Neuronal stem cell (in vitro differentiated cells): ENCODE data around the gene SNX5.

Experiments used
- DNase-seq: peaks from one replicate; pipeline ENCODE4 v3.0.0-alpha.2; 2013; ENCODE audit warnings: low spot score
- H2AFZ ChIP-seq: one replicate; pipeline ENCODE4 v1.6.1; 2013; ENCODE audit warnings: mild to moderate bottlenecking, low read length, inconsistent platforms
- H2AK5ac ChIP-seq: 2 replicates; pipeline ENCODE4 v1.6.1; 2013; ENCODE audit warnings: low read depth, mild to moderate bottlenecking, inconsistent platforms, low read length, moderate library complexity, mixed read lengths
- H2BK120ac ChIP-seq: 2 replicates; pipeline ENCODE4 v1.6.1; 2013; ENCODE audit warnings: low read depth, mild to moderate bottlenecking, inconsistent platforms, low read length, moderate library complexity, mixed read lengths
- H2BK12ac ChIP-seq: one replicate; pipeline ENCODE4 v1.6.1; 2013; ENCODE audit warnings: low read length, inconsistent platforms
- H2BK15ac ChIP-seq: 2 replicates; pipeline ENCODE4 v1.6.1; 2013; ENCODE audit warnings: mild to moderate bottlenecking, low read length, inconsistent platforms, mixed read lengths
- H2BK5ac ChIP-seq: one replicate; pipeline ENCODE4 v1.6.1; 2013; ENCODE audit warnings: inconsistent platforms, mild to moderate bottlenecking, low read length, moderate library complexity
- H3K14ac ChIP-seq: one replicate; pipeline ENCODE4 v1.6.1; 2013; ENCODE audit warnings: low read length, inconsistent platforms
- H3K18ac ChIP-seq: 2 replicates; pipeline ENCODE4 v1.6.1; 2013; ENCODE audit warnings: low read length, inconsistent platforms
- H3K23ac ChIP-seq: 2 replicates; pipeline ENCODE4 v1.6.1; 2013; ENCODE audit warnings: low read depth, mild to moderate bottlenecking, mixed read lengths, low read length, inconsistent platforms; ENCODE audit not compliant: poor library complexity
- H3K27ac ChIP-seq: replicated peaks from 3 replicates; pipeline ENCODE4 v1.5.1; 2013; ENCODE audit warnings: low read length, inconsistent platforms
- H3K27me3 ChIP-seq, 3 experiments: 2 replicates each; pipeline ENCODE4 v1.6.1; 2013; ENCODE audit warnings: low read length in 3 of 3, mild to moderate bottlenecking in 2 of 3, inconsistent platforms in 1 of 3, low read depth in 1 of 3, mixed read lengths in 1 of 3, moderate library complexity in 1 of 3; ENCODE audit not compliant: control insufficient read depth in 3 of 3, insufficient read depth in 3 of 3
- H3K36me3 ChIP-seq, 2 donors: replicated peaks in 1 of 2; 2 replicates each; pipeline ENCODE4 v1.6.1; 2013; ENCODE audit warnings: low read length in 2 of 2; ENCODE audit not compliant: control insufficient read depth in 2 of 2, insufficient read depth in 2 of 2
- H3K4ac ChIP-seq: 2 replicates; pipeline ENCODE4 v1.6.1; 2013; ENCODE audit warnings: inconsistent platforms, mild to moderate bottlenecking, low read length, moderate library complexity
- H3K4me1 ChIP-seq, 2 donors: 1 replicate in 1 of 2; 2 replicates in 1 of 2; pipeline ENCODE4 v1.6.1; 2013; ENCODE audit warnings: low read length in 2 of 2, low read depth in 1 of 2; ENCODE audit not compliant: control insufficient read depth in 2 of 2, insufficient read depth in 1 of 2
- H3K4me2 ChIP-seq: one replicate; pipeline ENCODE4 v1.6.1; 2013; ENCODE audit warnings: mild to moderate bottlenecking, low read length, inconsistent platforms; ENCODE audit not compliant: insufficient read depth, poor library complexity, severe bottlenecking
- H3K4me3 ChIP-seq, 2 donors: 2 replicates each; pipeline ENCODE4 v1.5.1; 2013; ENCODE audit warnings: low read length in 2 of 2, mild to moderate bottlenecking in 2 of 2, inconsistent platforms in 1 of 2, moderate library complexity in 1 of 2
- H3K79me1 ChIP-seq: one replicate; pipeline ENCODE4 v1.6.1; 2013; ENCODE audit warnings: low read depth, mild to moderate bottlenecking, inconsistent platforms, low read length, moderate library complexity
- H3K9ac ChIP-seq: one replicate; pipeline ENCODE4 v1.6.1; 2013; ENCODE audit warnings: mild to moderate bottlenecking, low read depth, low read length, inconsistent platforms; ENCODE audit not compliant: poor library complexity
- H3K9me3 ChIP-seq, 2 donors: replicated peaks in 1 of 2; 2 replicates each; pipeline versions ENCODE3 to v1.6.1; 2013; ENCODE audit warnings: low read length in 2 of 2, mild to moderate bottlenecking in 2 of 2, inconsistent platforms in 1 of 2, low read depth in 1 of 2, mixed read lengths in 1 of 2, moderate library complexity in 1 of 2; ENCODE audit not compliant: control insufficient read depth in 2 of 2, insufficient read depth in 1 of 2
- H4K8ac ChIP-seq: one replicate; pipeline ENCODE4 v1.6.1; 2013; ENCODE audit warnings: low read depth, mild to moderate bottlenecking, inconsistent platforms, low read length, moderate library complexity
- H4K91ac ChIP-seq: one replicate; pipeline ENCODE4 v1.6.1; 2013; ENCODE audit warnings: low read length, low read depth, mild to moderate bottlenecking, inconsistent platforms; ENCODE audit not compliant: poor library complexity
- WGBS, 2 donors: extraction: QIAGEN DNeasy Blood & Tissue Kit; methylation state at CpG; one replicate each; pipeline ENCODE4 v1.1.7; 2013; ENCODE audit warnings: missing lambda C conversion rate in 2 of 2, mixed read lengths in 1 of 2; ENCODE audit not compliant: insufficient read length in 2 of 2, insufficient replicate concordance in 1 of 2; ENCODE audit errors: extremely low coverage in 2 of 2; 5-methylcytosine and 5-hydroxymethylcytosine counted together

Gene SNX5

DNA sequence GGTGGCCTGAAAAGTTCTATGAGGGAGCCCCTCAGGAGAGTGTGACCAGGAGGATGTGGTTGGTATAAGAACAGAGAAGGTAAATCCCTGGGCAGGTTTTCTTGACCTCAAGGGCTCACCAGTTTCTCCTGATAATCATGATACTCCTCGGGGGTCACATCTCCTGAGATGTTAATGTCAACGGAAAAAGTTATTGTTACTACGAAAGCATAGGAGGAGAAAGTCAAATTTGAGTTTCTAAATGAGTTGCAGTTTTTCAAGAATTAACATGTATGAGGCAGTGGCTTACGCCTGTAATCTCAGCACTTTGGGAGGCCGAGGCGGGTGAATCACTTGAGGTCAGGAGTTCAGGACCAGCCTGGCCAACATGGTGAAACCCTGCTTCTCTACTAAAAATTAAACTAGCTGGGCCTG lies 23.6 kb upstream of the SNX5 start:
- no peak overlapping the region for H4K91ac ChIP-seq
- H3K4me2 ChIP-seq, result no peak overlapping the region
- no peak overlapping the region for H4K8ac ChIP-seq
- no peaks in the 10 kb centered on the region for H3K79me1 ChIP-seq
- H3K23ac ChIP-seq, result no peak overlapping the region
- no peak overlapping the region for H3K4me3 ChIP-seq
- H3K4ac ChIP-seq, result no peak overlapping the region
- H2AFZ ChIP-seq, result no peak overlapping the region
- H3K14ac ChIP-seq, result no peak overlapping the region
- H3K9me3 ChIP-seq, result no peaks in the 10 kb centered on the region
- no peak overlapping the region for H3K9ac ChIP-seq
- no peak for DNase-seq
- no peak overlapping the region for H2BK120ac ChIP-seq
- no peak overlapping the region for H3K18ac ChIP-seq
- no CpG with 5 or more reads among the region's 6 CpGs for WGBS, 2 donors
- no peak overlapping the region for H2AK5ac ChIP-seq
- no peak overlapping the region for H2BK12ac ChIP-seq
- H2BK5ac ChIP-seq, result no peak overlapping the region
- H3K4me1 ChIP-seq, result no peaks in the 10 kb centered on the region
- H3K27me3 ChIP-seq, result no peaks in the 10 kb centered on the region
- H3K27ac ChIP-seq, result no peak overlapping the region
- H2BK15ac ChIP-seq, result no peak overlapping the region
- peaks cover 10 to 49% of the 10 kb centered on the region in 2 donors for H3K36me3 ChIP-seq

DNA sequence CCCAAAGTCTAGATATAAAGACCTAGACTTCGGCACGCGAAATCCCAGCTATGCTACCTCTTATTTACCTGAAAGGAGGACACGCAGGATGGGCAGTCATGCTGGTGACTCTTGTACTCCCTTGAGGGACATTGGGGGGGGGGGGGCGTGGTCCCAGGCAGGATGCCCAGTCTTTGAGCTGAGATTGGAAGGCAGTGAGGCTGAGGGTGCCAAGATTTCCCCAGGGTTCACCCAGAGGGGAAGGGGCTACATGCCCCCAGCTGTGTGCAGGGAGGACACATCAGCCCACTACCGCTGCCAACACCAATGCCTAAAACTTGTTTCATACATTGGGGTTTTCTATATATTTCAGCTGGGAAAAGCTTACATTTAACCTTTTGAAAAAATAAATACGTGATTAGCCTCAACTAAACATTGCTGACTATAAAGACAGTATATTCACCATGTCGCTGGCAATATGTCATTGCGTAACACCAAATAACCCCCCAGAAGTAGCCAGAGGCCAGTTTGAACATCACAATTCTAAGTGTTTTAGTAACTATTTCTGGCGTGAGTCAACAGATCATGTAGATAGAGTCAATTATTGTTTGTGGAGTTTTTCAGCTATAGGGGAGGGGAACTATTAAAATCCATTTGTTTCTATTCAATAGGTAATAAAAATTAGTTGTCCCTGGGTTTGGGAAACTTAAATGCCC lies 21.8 kb upstream of the SNX5 start:
- no peak overlapping the region for H3K23ac ChIP-seq
- no peak overlapping the region for H3K4ac ChIP-seq
- H3K14ac ChIP-seq, result no peak overlapping the region
- no peaks in the 10 kb centered on the region for H3K4me1 ChIP-seq
- H3K4me2 ChIP-seq, result no peak overlapping the region
- H3K36me3 ChIP-seq, result peaks cover 10 to 64% of the 10 kb centered on the region in 2 donors
- no peak overlapping the region for H2AK5ac ChIP-seq
- H3K4me3 ChIP-seq, result no peak overlapping the region
- H3K27ac ChIP-seq, result no peak overlapping the region
- no peak overlapping the region for H2BK120ac ChIP-seq
- DNase-seq, result no peak
- H2AFZ ChIP-seq, result no peak overlapping the region
- no peak overlapping the region for H2BK5ac ChIP-seq
- no peak overlapping the region for H2BK12ac ChIP-seq
- H3K27me3 ChIP-seq, result no peaks in the 10 kb centered on the region
- no peaks in the 10 kb centered on the region for H3K79me1 ChIP-seq
- no peak overlapping the region for H3K18ac ChIP-seq
- no peak overlapping the region for H4K8ac ChIP-seq
- no peak overlapping the region for H3K9ac ChIP-seq
- no peak overlapping the region for H2BK15ac ChIP-seq
- no peaks in the 10 kb centered on the region for H3K9me3 ChIP-seq
- H4K91ac ChIP-seq, result no peak overlapping the region
- no CpG with 5 or more reads among the region's 10 CpGs for WGBS, 2 donors

DNA sequence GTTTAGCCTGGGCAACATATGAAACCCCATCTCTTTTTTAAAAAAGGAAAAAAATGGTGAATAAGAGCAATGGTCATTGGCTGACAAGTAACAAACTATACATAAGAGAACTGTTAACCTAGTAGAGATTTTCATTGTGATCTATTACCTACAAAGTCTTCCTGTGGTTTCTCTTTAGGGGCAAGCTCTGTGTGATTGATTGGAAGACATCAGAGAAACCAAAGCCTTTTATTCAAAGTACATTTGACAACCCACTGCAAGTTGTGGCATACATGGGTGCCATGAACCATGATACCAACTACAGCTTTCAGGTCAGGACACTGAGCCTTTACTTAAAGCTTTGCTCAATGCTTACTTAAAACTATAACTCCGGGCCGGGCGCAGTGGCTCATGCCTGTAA lies 19.4 kb upstream of the SNX5 start:
- no peak overlapping the region for H3K23ac ChIP-seq
- H3K9ac ChIP-seq, result no peak overlapping the region
- no peak overlapping the region for H2BK15ac ChIP-seq
- no peak overlapping the region for H2AFZ ChIP-seq
- no peak overlapping the region for H2BK120ac ChIP-seq
- H3K4ac ChIP-seq, result no peak overlapping the region
- no peak overlapping the region for H2BK5ac ChIP-seq
- no peak overlapping the region for H2AK5ac ChIP-seq
- no peak overlapping the region for H2BK12ac ChIP-seq
- peaks cover 10 to 81% of the 10 kb centered on the region in 2 donors for H3K36me3 ChIP-seq
- no peaks in the 10 kb centered on the region for H3K4me1 ChIP-seq
- no peak overlapping the region for H3K18ac ChIP-seq
- H3K14ac ChIP-seq, result no peak overlapping the region
- no peak for DNase-seq
- no peaks in the 10 kb centered on the region for H3K9me3 ChIP-seq
- H3K27me3 ChIP-seq, result no peaks in the 10 kb centered on the region
- H4K8ac ChIP-seq, result no peak overlapping the region
- H3K27ac ChIP-seq, result no peak overlapping the region
- H4K91ac ChIP-seq, result no peak overlapping the region
- no peak overlapping the region for H3K4me3 ChIP-seq
- no peak overlapping the region for H3K4me2 ChIP-seq
- peaks cover 1% of the 10 kb centered on the region for H3K79me1 ChIP-seq
- no CpG with 5 or more reads among the region's 3 CpGs for WGBS, 2 donors

- Histone ChIP-seq H2BK5ac (no peak overlapping the region), H3K4me3 (no peak overlapping the region), H3K4ac (no peak overlapping the region), H4K91ac (no peak overlapping the region), H2AK5ac (no peak overlapping the region), H3K27ac (no peak overlapping the region), H3K27me3 (no peaks in the 10 kb centered on the region), H3K4me2 (no peak overlapping the region), H3K9ac (no peak overlapping the region), H3K18ac (no peak overlapping the region), H4K8ac (no peak overlapping the region), H2BK12ac (no peak overlapping the region), H3K14ac (no peak overlapping the region), H3K23ac (no peak overlapping the region), H3K9me3 (no peaks in the 10 kb centered on the region), H3K4me1 (no peaks in the 10 kb centered on the region), H2BK15ac (no peak overlapping the region), H3K36me3 (peaks cover 10 to 87% of the 10 kb centered on the region in 2 donors), H2BK120ac (no peak overlapping the region), H3K79me1 (peaks cover 1% of the 10 kb centered on the region), H2AFZ (no peak overlapping the region)
- 100% methylated on average over 2 of the region's 7 CpGs; no CpG with 5 or more reads in 1 of the 2 donors for WGBS, 2 donors
- DNase-seq, result no peak
Measured at GRCh38 chr20:17985388-17986018, 16.9 kb upstream of the SNX5 start.
